Iris pigment epithelial cell (primary cell): ENCODE results near the gene SLC20A1.
A peak's percentile ranks its signal among the peaks of the same experiment; 100 is the strongest.

Experiments used
- DNase-seq: peaks from one replicate; pipeline ENCODE4 v3.0.0-alpha.2; 2011; ENCODE audit warnings: low read depth

The SLC20A1 gene

DNA sequence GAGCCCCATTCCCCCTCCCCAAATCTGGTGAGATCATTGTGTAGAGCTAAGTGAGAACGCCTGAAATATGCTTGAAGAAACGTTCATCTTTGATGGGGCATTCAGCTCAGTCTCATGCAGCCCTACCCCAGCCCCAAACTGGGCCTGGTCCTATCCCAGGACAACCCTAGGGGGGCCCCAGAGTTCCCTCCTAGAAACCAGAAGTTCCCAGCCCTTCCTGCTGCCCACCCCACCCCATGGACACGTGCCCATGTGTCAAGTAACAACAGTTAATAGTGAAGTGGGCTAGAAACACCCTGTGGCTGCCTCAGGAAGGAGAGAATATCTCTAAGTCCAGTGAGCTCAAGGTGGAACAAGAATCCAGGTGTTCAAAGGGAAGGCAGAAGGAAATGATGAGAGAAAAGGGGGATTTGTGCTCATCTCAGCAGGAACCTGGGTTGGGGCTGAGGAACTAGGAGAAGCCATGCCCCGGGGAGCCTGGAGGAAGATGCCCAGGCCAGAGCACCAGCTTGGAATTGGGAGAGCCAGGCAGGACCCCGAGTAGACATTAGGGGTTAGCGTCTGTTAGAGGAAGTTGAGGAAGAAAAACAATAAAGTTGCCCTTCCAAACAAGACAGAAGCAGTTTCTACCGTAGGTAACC lies 20.1 kb upstream of the SLC20A1 start:
- DNase-seq = no peak

DNA sequence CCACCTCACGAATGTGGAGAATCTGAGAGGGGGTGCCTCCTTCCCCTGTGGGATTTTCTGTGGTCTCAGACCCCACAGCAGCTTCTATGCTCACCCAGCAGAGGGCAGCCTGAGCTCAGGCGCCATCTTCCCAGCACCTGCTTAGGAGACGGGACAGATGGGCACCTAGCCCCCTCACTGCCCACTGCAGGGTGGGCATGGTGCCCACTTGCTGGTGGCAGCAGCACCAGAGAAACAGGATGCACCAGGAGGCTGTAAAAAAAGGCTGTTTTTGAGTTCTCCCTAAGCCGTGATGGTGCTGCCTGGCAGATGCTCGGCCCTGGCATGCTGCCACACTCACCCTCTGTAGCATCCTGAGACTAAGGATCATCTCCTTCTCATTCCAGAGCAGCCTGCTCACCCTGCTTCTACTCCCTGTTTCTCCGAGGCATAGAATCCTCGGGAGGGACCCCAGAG lies 19.1 kb upstream of the SLC20A1 start:
- DNase-seq = peak; percentile 68

DNA sequence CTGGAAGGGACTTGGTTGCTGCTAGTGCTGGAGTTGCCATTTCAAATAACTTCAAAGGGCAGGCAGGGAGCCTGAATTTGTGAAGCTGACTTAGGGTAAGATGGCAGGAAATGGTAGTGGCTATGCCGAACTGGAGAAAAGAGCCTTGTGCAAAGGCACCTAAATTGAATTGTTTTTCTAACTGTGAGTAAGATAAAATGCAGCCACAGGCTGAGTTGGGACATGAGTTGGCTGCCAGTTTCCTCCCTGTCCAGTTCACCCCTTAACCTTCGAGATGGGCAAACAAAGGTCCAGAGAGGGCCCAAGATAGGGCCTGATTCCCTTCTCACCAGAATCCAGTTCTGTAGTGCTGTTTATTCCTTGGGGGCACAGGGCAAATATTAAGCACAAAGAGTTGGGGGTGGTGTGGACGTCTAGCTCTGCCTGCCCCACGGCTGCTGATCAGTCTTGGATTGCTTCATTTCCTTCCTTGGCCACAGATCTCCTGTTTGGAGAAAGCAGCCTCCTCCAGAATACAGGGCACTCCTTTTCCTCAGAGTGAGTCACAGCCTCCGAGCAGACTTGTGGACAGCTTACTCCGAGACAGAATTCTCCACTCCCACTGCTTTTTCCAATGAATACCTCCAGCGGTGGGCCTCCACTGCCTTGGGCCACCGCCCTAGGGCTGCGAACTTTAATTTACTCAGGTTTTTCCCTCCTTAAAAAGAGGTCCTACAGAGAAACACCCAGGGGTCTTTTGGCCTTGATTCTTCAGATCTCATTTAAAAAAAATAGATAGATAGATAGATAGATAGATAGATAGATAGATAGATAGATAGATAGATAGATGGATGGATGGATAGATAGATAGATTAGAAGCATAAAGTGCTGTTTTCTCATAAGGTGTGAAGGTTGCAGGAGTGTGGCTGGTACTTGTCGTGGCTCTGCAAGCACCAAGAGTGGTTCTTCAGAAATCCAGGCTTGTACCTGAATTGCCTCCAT lies 18.4 kb upstream of the SLC20A1 start:
- DNase-seq = peak; percentile 98

- no peak for DNase-seq
These were observed 16.5 kb upstream of the SLC20A1 start for GRCh38 chr2:112629224-112629623.

DNA sequence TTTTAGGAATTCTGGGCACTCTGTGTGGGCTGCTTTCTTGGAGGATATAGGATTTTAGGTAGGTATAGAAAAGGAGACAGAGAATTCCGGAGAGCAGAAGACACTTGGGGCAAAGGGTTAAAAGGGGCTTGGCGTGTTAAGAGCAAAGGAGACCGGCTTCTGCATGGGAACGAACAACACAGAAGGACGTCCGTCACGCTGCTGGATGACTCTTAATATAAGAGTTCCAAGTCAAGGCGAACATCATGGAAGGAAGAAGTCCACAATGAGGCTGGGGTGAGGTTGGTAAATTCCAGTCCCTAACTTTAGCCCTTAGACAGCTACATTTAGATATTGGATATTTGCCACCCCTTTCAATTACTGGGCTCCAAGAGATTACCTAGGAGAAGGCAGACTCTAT lies 15.9 kb upstream of the SLC20A1 start:
- DNase-seq = no peak

DNA sequence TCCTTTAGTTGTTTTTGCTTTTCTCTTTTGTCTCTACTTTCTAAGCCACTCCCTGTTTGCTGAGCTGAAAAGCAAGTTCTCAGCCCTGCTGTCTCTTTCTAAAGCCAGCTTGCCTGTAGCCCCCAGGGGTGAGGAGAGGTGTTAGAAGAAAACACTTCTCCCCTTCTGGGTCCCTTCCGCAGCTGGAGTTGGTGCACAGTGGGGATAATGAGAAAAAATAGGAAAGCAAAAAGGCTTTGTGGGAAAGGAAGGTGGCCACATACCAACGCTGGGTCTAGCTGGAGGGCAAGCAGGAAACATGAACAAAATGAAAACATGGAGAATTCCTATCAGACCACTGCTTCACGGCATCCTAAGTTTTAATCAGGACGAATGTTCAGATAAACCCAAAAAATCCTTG lies 15.5 kb upstream of the SLC20A1 start:
- no peak for DNase-seq

GRCh38 chr2:112633708-112634107 lies 12.0 kb upstream of the SLC20A1 start:
- no peak for DNase-seq

DNA sequence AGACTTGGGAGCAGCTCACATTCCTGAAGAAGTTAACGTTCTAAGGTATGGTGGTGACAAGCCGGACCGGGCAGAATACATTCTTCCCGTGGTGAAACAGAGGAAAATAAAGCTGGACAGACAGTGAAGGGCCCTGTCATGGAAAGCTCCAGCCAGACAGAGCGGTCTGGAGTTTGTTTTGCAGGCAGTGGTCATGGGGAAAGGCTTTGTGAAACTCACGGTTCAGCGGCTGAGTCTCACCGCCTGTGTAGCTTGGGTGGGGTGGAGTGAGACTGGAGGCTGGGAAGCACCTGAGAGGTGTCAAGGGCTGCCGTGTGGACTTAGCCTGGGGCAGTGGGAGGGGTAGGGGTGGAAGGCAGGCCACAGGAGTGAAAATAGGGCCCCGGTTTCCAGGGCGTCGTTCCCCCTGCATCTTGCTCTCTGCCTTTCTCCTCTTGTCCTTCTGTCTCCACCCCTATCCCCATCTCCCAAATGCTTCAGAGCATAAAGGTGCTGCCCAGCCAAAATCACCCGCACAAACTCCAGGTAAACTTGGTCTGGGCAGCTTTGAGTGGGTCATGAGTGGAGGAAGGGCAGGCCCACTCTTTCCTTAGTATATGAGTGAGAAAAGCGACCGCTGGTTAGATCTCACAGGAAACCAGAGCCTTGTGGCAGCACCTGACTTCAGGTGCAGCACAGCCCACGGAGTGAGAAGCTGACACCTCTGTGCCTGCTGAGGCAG lies 11.4 kb upstream of the SLC20A1 start:
- DNase-seq = no peak

DNA sequence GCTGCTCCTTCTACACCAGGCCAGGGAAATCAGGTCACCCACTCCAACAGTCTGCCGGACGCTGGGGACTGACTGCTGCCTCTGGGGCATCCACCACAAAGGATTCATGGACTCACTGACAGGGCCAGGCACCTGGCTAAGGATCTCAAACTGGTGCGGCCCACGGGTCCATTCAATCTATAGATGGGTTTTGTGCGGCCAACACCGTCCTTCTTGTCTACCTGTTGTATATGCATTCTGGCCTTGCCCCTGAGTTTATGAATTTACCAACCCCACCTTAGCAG lies 10.9 kb upstream of the SLC20A1 start:
- no peak for DNase-seq

DNA sequence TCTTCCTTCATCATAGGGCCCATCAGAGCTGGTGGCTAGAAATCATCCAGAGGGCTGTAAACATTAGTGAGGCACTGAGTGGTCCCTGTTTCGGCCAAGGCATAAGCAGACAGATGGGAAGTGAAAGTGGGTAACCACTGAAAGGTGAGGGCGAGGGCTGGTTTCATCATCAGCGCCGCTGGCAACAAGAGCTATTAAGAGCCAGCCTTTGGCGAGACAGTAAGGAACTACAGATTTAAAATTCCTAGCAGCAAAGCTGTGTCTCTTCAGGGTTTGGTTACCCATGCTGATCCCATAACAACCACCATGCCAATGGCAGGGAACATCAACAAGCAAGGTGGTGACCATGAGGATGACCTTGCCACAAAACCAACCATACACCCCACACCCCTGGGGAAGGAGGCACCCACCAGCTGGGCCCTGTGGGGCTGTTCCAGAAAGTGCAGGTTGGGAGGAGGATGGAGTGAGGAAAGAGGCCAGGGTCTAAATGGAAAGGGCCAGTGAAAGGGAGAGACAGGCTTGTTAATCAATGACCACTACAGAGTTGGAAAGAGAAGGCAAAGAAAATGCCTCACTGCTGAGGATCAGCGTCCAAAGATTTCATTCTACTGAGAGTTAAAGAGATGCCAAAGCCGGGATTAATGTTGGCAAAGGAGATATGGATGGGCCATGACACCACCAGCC lies 9.0 kb upstream of the SLC20A1 start:
- no peak for DNase-seq

GRCh38 chr2:112637289-112637660 lies 8.5 kb upstream of the SLC20A1 start:
- DNase-seq = no peak

- no peak for DNase-seq
These were observed 5.8 kb upstream of the SLC20A1 start for GRCh38 chr2:112639936-112640335.

DNA sequence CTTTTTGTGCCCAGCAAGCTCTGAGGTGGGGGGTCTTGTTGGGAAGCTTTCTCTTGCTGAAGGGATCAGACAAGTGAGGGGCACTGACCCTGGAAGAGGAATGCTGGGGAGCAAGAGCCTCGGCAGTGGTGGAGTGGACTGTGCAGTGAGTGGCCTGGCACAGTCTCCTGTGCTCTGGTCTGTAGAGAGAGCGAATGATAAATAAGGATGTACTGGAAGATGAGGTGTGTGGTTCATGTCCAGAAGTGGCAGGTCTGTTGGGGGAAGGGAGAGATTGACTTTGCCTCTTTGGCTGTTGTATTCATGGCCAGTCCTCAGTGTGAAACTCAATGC lies 5.3 kb upstream of the SLC20A1 start:
- no peak for DNase-seq

DNA sequence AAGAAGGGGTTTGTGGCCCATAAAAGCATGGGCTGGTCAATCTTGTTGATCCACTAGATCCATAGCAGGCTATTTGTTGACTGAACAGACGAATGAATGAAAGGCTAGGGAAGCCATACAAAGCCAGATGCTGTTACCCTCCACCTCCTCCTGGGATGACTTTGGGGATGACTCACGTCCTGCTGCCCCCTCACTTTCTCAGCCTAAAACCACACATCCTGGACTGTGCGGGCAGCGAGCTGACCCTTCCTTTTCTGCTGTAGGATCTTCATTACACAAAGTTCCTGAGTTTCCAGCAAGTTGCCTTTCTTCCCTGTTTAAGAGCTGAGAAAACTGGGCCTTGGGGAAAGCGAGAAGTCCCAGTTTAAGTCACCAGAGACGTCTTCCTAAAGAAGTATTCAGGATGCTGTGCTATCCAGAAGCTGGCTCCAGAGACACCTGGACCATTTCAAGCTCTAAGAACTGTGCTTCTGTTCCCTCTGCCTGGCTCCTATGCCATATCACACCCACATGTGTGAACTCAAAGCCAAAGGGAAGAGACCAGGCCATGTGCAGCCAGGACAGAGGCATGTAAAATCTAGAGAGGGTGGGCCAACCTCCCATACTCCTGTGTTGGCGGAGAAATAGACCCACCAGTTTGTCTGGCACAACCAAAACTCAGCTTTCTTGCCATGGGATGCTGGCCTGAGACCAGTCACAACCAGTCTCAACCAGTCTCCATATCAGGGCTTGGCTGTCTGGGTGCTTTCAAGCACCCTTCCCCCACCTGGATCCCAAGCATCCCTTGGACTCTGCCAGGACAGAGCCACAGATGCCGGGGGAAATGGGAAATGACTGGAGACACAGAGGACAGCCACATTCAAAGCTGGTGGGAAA lies 4.7 kb upstream of the SLC20A1 start:
- DNase-seq = peak; percentile 87

DNA sequence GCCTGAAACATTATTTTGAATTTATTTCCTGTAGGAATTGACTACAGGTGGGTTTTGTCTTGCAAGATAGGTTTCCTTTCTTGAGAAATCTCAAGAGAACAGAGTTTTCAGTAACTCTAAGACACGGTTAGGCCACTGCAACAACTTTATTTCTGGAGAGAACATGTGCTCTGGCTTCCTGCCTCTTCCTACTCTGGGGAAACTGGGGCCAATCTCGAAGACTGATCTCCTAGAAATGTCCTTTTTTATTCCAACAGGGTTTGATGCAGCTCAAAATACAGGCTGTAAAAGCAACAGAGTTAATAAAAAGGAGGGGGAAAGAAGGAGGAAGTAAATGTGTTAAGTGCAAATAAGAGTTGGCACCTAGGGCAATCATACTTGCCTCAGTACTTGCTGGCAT lies 4.0 kb upstream of the SLC20A1 start:
- DNase-seq = no peak

DNA sequence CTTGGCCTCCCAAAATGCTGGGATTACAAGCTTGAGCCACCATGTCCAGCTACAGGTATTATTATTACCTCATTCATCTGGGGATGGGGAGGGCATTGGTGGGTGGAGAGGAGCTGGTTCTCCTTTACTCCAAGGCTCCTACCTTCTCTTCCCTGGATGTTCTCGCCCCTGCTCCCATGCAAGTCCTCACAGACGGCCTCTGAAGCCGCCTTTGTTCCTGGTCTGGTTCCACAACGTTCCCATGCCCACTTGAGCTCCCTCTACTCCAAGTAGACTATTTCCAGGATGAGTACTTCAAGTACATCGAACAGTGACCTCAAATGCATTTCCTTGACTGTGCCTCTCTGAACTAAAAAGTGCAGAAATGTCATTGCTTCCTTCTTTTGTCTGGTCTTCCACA lies 3.2 kb upstream of the SLC20A1 start:
- DNase-seq = no peak

- DNase-seq = no peak
These were observed 2.8 kb upstream of the SLC20A1 start for GRCh38 chr2:112642966-112643365.

- no peak for DNase-seq
These were observed 2.3 kb upstream of the SLC20A1 start for GRCh38 chr2:112643488-112643887.

DNA sequence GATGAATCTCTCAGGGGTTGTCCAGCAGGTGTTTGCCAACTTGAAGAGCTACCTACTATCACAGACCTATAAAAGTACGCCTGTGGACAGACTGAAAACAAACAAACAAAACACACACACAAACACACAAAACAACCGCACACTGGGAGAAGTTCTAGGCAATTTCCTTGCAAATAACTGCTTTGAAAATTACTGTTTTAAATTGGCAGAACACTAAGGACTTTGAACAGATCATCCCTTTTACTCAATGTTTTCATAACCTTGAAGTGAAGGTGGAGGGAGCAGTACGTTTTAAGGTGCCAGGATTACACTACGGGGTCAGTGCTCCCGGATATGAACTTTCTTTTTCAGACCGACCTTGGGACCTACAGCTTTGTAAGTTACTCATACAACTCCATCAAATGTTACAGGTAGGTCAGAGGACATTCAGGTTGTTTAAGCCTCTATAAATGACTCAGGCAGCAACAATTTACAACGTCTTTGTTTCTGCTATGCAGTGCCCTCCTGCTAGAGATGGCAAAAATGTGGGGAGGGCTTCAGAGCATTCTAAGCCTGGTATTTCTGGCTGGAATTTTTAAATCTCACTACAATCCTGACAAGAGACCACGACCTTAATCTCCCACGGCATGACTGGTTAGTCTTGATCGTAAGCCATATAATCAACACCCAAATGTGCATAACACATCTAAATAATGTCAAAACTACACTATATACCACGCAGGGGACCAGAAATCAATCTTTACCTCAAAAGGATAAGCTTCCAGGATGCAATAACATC lies 1.4 kb upstream of the SLC20A1 start:
- no peak for DNase-seq

- DNase-seq = no peak
These were observed 818 bp upstream of the SLC20A1 start for GRCh38 chr2:112644933-112645309.
